Measurements from ENCODE around the gene CIAO2B.
A peak's percentile ranks its signal among the peaks of the same experiment; 100 is the strongest.

CIAO2B gene

DNA sequence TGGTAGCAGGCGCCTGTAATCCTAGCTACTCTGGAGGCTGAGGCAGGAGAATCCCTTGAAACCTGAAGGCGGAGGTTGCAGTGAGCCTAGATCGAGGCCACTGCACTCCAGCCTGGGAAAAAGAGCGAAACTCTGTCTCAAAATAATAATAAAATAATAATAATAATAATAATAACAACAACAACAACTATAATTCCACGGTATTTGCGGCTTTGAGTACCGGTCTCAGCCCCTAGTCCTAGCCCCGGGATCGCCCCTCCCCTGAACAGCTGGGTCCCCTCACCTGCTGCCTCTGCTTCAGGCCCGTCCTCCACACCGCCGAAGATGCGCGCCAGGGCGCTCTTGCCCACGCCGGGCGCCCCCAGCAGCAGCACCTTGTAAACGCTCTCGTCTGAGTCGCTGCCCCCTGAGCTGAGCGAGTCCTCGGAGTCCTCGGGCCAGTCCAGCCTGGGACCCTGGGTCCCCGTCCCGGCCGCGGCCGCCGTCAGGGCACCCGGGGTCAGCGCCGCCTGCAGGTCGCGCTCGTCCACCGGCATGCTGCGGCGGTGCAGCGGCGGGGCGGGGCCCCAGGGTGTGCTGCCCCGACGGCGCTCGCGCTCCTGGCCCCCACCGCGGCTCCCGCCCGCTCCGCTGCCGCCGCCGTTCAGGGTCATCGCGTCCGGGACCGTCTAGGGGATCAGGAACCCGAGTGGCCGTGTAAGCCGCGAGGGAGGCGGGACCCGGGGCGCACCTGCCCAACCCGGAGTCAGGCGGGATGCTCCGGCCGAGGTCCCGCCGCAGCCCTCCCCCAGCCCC lies 9.5 kb downstream of the CIAO2B start:
- peaks cover 36% of the 10 kb centered on the region for H3K27me3 ChIP-seq (ENCODE audit: insufficient read depth, poor library complexity, severe bottlenecking)
- DNase-seq (ENCODE audit: low read depth in 1 of 2, low spot score in 1 of 2) = no peak
- TF ChIP-seq, protein P1, sequence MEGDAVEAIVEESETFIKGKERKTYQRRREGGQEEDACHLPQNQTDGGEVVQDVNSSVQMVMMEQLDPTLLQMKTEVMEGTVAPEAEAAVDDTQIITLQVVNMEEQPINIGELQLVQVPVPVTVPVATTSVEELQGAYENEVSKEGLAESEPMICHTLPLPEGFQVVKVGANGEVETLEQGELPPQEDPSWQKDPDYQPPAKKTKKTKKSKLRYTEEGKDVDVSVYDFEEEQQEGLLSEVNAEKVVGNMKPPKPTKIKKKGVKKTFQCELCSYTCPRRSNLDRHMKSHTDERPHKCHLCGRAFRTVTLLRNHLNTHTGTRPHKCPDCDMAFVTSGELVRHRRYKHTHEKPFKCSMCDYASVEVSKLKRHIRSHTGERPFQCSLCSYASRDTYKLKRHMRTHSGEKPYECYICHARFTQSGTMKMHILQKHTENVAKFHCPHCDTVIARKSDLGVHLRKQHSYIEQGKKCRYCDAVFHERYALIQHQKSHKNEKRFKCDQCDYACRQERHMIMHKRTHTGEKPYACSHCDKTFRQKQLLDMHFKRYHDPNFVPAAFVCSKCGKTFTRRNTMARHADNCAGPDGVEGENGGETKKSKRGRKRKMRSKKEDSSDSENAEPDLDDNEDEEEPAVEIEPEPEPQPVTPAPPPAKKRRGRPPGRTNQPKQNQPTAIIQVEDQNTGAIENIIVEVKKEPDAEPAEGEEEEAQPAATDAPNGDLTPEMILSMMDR (IDR thresholded peaks at IDR 0.05; ENCODE audit: insufficient read depth, low read length) = peak; percentile 23
- TF ChIP-seq SPI1 (IDR thresholded peaks at IDR 0.05; ENCODE audit: borderline replicate concordance, low read depth) = no peak
- H3K4me3 ChIP-seq (replicated peaks; ENCODE audit: insufficient read depth, low read length) = no peak overlapping the region
- H3K27ac ChIP-seq (replicated peaks) = no peak overlapping the region

GRCh38 chr16:66923866-66924265 lies 10.3 kb downstream of the CIAO2B start:
- DNase-seq (ENCODE audit: low read depth in 1 of 2, low spot score in 1 of 2) = peak in 1 of 2 experiments; percentile 11
- H3K4me3 ChIP-seq (replicated peaks; ENCODE audit: insufficient read depth, low read length) = no peak overlapping the region
- peaks cover 36% of the 10 kb centered on the region for H3K27me3 ChIP-seq (ENCODE audit: insufficient read depth, poor library complexity, severe bottlenecking)
- TF ChIP-seq, protein P1 (IDR thresholded peaks at IDR 0.05; ENCODE audit: insufficient read depth, low read length) = no peak
- TF ChIP-seq POLR2AphosphoS5 (IDR thresholded peaks at IDR 0.05; ENCODE audit: low read depth) (no peak), GABPA (IDR thresholded peaks at IDR 0.05; ENCODE audit: low read depth) (no peak), SPI1 (IDR thresholded peaks at IDR 0.05; ENCODE audit: borderline replicate concordance, low read depth) (no peak), REST (IDR thresholded peaks at IDR 0.05; ENCODE audit: insufficient replicate concordance, low read depth) (no peak)
- H3K27ac ChIP-seq (replicated peaks) = no peak overlapping the region

DNA sequence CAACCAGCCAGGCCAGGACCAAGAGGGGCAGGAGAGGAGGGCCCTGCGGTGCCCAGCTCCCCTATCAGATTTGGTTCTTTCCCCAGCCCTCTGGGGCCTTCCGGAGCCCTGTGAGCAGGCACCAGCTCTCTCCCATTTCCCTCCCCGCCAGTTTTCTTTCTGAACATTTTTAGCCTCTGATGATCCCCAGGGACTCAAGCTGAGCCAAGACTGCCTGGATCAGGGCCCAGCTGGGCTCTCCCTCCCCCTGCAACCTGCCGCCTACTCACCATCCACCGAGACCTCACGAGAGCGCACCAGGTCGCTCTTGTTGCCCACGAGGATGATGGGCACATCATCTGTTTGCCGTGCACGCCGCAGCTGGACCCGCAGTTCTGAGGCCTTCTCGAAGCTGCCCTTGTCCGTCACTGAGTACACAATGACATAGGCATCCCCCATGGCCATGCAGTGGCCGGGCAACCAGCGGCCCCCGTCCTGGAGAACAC lies 10.9 kb downstream of the CIAO2B start:
- no peak for TF ChIP-seq GABPA (IDR thresholded peaks at IDR 0.05; ENCODE audit: low read depth)
- TF ChIP-seq POLR2AphosphoS5 (IDR thresholded peaks at IDR 0.05; ENCODE audit: low read depth) = no peak
- no peak for TF ChIP-seq REST (IDR thresholded peaks at IDR 0.05; ENCODE audit: insufficient replicate concordance, low read depth)
- no peak for TF ChIP-seq SPI1 (IDR thresholded peaks at IDR 0.05; ENCODE audit: borderline replicate concordance, low read depth)
- TF ChIP-seq, protein P1 (IDR thresholded peaks at IDR 0.05; ENCODE audit: insufficient read depth, low read length) = no peak
- H3K4me3 ChIP-seq (replicated peaks; ENCODE audit: insufficient read depth, low read length) = no peak overlapping the region
- H3K27me3 ChIP-seq (ENCODE audit: insufficient read depth, poor library complexity, severe bottlenecking) = peaks cover 36% of the 10 kb centered on the region
- no peak for DNase-seq (ENCODE audit: low read depth in 1 of 2, low spot score in 1 of 2)
- no peak overlapping the region for H3K27ac ChIP-seq (replicated peaks)
